GM12892 (cell line): Measurements from ENCODE around the gene ETV1.

Experiments used
- POLR2A ChIP-seq: IDR thresholded peaks from 2 replicates; pipeline ENCODE4 v1.6.1; 2011; ENCODE audit warnings: low read depth, low read length, control low read depth
- POLR2AphosphoS5 ChIP-seq: IDR thresholded peaks from 2 replicates; pipeline ENCODE4 v1.6.1; 2011; ENCODE audit warnings: low read depth, low read length, control low read depth
- TAF1 ChIP-seq: IDR thresholded peaks from 2 replicates; pipeline ENCODE4 v1.6.1; 2011; ENCODE audit warnings: low read depth, mild to moderate bottlenecking, control low read depth, low read length, borderline replicate concordance

- no peak for TF ChIP-seq POLR2AphosphoS5
- TF ChIP-seq POLR2A, result no peak
- no peak for TF ChIP-seq TAF1
Measured at GRCh38 chr7:14009453-14010418, 20.3 kb upstream of the ETV1 start.
